ENCODE results near the gene PAX8.

GRCh38 chr2:113240915-113241911, 37.5 kb downstream of the PAX8 start:
- no peak for TF ChIP-seq CTCF (conservative IDR thresholded peaks at IDR 0.05)
- TF ChIP-seq ZFX (IDR thresholded peaks at IDR 0.05): no peak
